Right renal pelvis (tissue), 4 donors: Measurements from ENCODE around the gene CLPSL1. TPM values are rescaled to one million over a fixed set of nuclear protein-coding genes. Genes with fewer than 3 reads are reported as not detected.

ENCODE experiments used
- polyA plus RNA-seq, 4 donors: library from polyadenylated mRNA; unstranded; fragments of 120-200 nt; gene quantifications; one replicate each; pipeline ENCODE4 v1.2.1, GENCODE V29; 2013; ENCODE audit not compliant: insufficient read length in 4 of 4

The CLPSL1 gene
- polyA plus RNA-seq, 4 donors, result 0.74 to 1.3 (median 1.00) TPM

Other genes starting within 250 kb of the CLPSL1 start
- gene FKBP5, start 92.1 kb upstream of the CLPSL1 start, polyA plus RNA-seq, result 10 to 100 TPM; 25.4 to 30.7 (median 28.2) TPM
- 1 to 10 TPM in 3 of 4 donors, under 1 TPM in 1; 0.90 to 1.1 (median 1.1) TPM for gene ARMC12, start 44.0 kb upstream of the CLPSL1 start, polyA plus RNA-seq
- under 1 TPM in 2 of 4 donors, not detected in 2; 0.23 to 0.40 TPM for gene CLPSL2, start 4.4 kb upstream of the CLPSL1 start, polyA plus RNA-seq
- gene CLPS, start 16.3 kb downstream of the CLPSL1 start, polyA plus RNA-seq, result under 1 TPM in 1 of 4 donors, not detected in 3; 0.13 TPM
- gene LHFPL5, start 24.3 kb downstream of the CLPSL1 start, polyA plus RNA-seq, result under 1 TPM in 3 of 4 donors, not detected in 1; 0.15 to 0.20 (median 0.17) TPM
- gene SRPK1, start 140.1 kb downstream of the CLPSL1 start, polyA plus RNA-seq, result 10 to 100 TPM; 40.3 to 51.9 (median 49.4) TPM
- under 1 TPM; 0.12 to 0.27 (median 0.23) TPM for gene SLC26A8, start 243.6 kb downstream of the CLPSL1 start, polyA plus RNA-seq
- 10 to 100 TPM; 48.2 to 58.3 (median 57.3) TPM for gene MAPK14, start 246.8 kb downstream of the CLPSL1 start, polyA plus RNA-seq